Activated CD4-positive, alpha-beta T cell treated with anti-CD3 and anti-CD28 coated beads for 36 hours (primary cell): ENCODE measurements around the gene CALHM1. TPM values are rescaled to one million over a fixed set of nuclear protein-coding genes. Genes with fewer than 3 reads are reported as not detected.
"Not testable (repeated sequence)": the region's sequence is repeated elsewhere in the genome, so short reads cannot be mapped to it uniquely, and the experiment has no call there.

Source experiments
- ATAC-seq: fragments of 200-7000 bp; cut with Tn5 transposase; one replicate; pipeline ENCODE4 v1.10.0; 2021; ENCODE audit warnings: mild to moderate bottlenecking, moderate library complexity
- CTCF ChIA-PET: fragments of 350-600 bp; sonication (Branson Sonifier 250); formaldehyde crosslinking; loops from one replicate; lab custom pipeline; 2021; ENCODE audit warnings: antibody characterized with exemption; lab: Charles Lee
- POLR2A ChIA-PET: fragments of 350-600 bp; sonication (Branson Sonifier 250); formaldehyde crosslinking; loops from one replicate; lab custom pipeline; 2021; ENCODE audit warnings: antibody characterized with exemption, inconsistent platforms; lab: Charles Lee
- DNase-seq: peaks from one replicate; pipeline ENCODE4 v3.0.0-alpha.2; 2020
- H3K27ac Mint-ChIP-seq: one replicate; pipeline ENCODE4 v1.8.0; 2021; ENCODE audit warnings: mixed read lengths
- H3K27me3 Mint-ChIP-seq: one replicate; pipeline ENCODE4 v1.8.0; 2021; ENCODE audit warnings: mixed read lengths
- H3K36me3 Mint-ChIP-seq: one replicate; pipeline ENCODE4 v1.8.0; 2021; ENCODE audit warnings: low read depth, mixed read lengths
- H3K4me1 Mint-ChIP-seq: one replicate; pipeline ENCODE4 v1.8.0; 2021; ENCODE audit warnings: mixed read lengths
- H3K4me3 Mint-ChIP-seq: one replicate; pipeline ENCODE4 v1.8.0; 2021; ENCODE audit warnings: mild to moderate bottlenecking, moderate library complexity, mixed read lengths
- H3K9me3 Mint-ChIP-seq: one replicate; pipeline ENCODE4 v1.8.0; 2021; ENCODE audit warnings: low read depth, mixed read lengths
- intact Hi-C, 2 experiments: fragments of 100-400 bp; cut with DNase I in 1 of 2; cut with micrococcal nuclease in 1 of 2; formaldehyde crosslinking; loops; one replicate each; pipeline versions ENCODE4 v1.14.2 to v1.15.1; 2022 to 2024; cut with DNase I, micrococcal nuclease
- total RNA-seq, 2 experiments: library from RNA; stranded (reverse); gene quantifications; one replicate each; pipeline ENCODE4 v1.2.3, GENCODE V29; 2021

CALHM1 gene, protein sequence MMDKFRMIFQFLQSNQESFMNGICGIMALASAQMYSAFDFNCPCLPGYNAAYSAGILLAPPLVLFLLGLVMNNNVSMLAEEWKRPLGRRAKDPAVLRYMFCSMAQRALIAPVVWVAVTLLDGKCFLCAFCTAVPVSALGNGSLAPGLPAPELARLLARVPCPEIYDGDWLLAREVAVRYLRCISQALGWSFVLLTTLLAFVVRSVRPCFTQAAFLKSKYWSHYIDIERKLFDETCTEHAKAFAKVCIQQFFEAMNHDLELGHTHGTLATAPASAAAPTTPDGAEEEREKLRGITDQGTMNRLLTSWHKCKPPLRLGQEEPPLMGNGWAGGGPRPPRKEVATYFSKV
- not detected for total RNA-seq

DNA sequence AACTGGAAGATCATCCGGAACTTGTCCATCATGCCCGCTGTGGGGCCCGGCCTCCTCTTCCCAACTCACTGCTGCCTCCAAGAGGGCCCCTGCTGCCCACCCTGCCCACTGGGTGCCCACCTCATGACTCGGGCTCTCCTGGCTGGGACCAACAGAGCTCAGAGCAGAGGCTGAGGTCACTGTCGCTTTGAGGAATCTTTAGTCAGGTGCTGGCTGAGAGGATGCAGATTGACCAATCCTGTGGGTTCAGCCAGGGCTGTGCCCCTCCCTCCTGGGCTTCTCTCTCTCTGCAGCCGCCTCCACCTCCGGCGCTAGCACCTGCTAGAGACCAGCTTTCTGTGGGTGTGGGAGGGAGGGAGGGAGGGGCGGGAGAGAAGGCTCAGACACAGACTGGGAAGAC, at the start of gene CALHM1:
Gene CALHM1 (minus strand): TSS at position 181 of the 400 bp plus-strand sequence. CDS start 149 bp downstream, at position 32.
- POLR2A ChIA-PET = no interaction called here
- peak; percentile 72 for ATAC-seq
- Mint-ChIP-seq H3K27ac (no peak within 1 kb of the TSS), H3K4me3 (no peak within 1 kb of the TSS), H3K36me3 (no peaks in the 10 kb centered on the region), H3K4me1 (peaks cover under 1% of the 10 kb centered on the region), H3K27me3 (no peaks in the 10 kb centered on the region), H3K9me3 (no peaks in the 10 kb centered on the region)
- CTCF ChIA-PET = no interaction called here
- intact Hi-C loops = no loop called here
- DNase-seq = no peak

DNA sequence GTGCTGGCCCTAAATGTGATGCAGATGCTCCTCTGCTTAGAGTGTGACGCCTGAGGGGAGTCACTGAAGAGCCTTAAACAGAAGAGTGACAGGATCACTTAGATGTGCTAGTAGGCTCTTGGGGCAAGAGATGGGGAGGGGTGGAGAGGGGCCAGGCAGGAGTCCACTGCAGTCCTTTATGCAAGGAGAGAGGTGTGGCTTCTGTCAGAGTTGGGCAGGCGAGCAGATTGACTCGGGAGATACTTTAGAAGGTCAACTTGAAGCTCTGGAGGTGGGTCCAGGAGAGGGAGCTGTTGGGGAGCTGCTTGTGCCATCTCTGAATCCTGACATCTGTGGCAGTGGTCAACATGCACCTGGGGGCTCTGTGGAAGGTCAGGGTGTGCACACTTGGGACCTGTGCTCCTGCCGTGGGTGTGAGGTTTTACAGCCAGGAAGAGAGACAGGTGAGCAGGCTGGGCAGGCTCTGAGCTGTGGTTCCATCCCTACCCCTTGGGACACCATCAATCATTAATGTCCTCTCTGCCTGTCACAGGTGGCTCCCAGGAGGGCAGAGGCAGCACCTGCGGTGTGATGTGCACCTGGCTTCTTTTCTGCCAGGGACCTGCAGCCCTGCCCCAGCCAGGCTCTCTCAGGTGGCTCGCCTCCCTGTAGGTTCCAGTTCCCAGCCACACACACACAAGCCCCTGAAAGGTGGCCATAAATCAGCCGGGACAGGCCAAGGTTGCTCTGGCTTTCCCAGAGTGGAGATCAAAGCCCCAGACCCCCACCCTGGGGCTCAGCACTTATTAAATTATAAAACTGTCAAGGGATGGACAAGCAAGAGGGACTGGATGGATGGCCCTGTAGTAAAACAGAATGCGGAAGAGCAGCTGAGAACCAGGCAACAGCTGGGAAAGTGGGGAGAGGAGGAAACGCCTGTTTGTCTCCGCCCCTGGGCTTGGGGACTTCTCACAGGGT, 48.8 kb upstream of the CALHM1 start:
- ATAC-seq = no peak
- Mint-ChIP-seq H3K4me3 (no peak overlapping the region), H3K27me3 (peaks cover 28% of the 10 kb centered on the region), H3K4me1 (peaks cover 14% of the 10 kb centered on the region), H3K27ac (no peak overlapping the region), H3K9me3 (no peaks in the 10 kb centered on the region), H3K36me3 (no peaks in the 10 kb centered on the region)
- CTCF ChIA-PET = interaction anchor here (0.9 kb wide), 1 partner anchor 87 kb away, joined by 3 read pairs; no protein-coding TSS in a partner anchor
- intact Hi-C loops = no loop called here
- DNase-seq = no peak
- POLR2A ChIA-PET = no interaction called here

DNA sequence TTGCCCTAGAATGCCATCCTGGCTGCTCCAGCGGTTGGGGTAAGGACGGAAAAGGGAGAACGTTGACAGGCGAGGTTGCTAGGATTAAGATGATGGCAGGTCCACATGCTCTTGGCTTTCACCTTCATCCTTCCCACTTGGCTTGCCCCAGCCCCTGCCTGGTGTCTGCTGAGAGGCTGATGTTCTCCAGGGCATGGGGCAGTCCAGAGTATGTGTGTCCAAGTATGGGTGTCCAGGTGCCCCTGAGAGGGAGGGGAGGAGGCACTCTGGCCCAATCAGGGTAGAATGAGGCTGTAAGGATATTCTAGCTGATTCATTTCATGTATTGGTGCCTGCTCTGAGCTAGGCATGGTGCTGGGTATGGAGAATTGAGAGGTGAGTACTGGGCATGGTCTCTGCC, 47.4 kb upstream of the CALHM1 start:
- DNase-seq = no peak
- Mint-ChIP-seq H3K4me1 (peaks cover 16% of the 10 kb centered on the region), H3K4me3 (no peak overlapping the region), H3K27ac (no peak overlapping the region), H3K27me3 (peaks cover 36% of the 10 kb centered on the region), H3K9me3 (no peaks in the 10 kb centered on the region), H3K36me3 (no peaks in the 10 kb centered on the region)
- ChIA-PET CTCF (interaction anchor here (0.9 to 1.3 kb wide), 2 partner anchors 20 to 58 kb away, joined by 3 to 6 read pairs; no protein-coding TSS in a partner anchor), POLR2A (no interaction called here)
- intact Hi-C loops = no loop called here
- no peak for ATAC-seq

DNA sequence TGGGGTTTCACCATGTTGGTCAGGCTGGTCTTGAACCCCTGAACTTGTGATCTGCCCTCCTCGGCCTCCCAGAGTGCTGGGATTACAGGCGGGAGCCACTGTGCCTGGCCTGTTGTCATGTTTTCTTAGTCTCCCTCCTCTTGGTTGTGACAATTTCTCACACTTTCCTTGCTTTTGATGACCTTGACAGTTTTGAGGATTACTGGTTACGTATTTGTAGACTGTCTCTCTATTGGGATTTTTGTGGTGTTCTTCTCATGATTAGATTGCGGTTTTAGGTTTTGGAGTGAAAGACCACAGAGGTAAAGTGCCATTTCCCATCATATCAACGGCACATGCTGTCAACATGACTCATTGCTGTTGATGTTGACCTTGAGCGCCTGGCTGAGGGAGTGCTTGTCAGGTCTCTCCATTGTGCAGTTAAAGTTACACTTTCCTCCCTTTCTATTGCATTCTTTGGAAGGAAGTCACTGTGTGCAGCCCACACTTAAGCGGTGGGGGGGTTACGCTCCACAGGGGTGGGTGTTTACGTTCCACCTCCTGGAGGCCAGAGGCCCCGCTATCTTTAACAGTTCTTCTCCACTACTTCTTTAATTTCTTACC, 45.6 kb upstream of the CALHM1 start:
- no peaks in the 10 kb centered on the region for H3K9me3 Mint-ChIP-seq
- H3K36me3 Mint-ChIP-seq = no peaks in the 10 kb centered on the region
- ATAC-seq (peak; percentile 89), DNase-seq (peak; percentile 70)
- CTCF ChIA-PET = interaction anchor here (0.6 to 1.2 kb wide), 2 partner anchors 11 to 16 kb away, joined by 3 read pairs; partner anchors contain the start of gene NEURL1
- POLR2A ChIA-PET = interaction anchor here (0.6 to 0.9 kb wide), 3 partner anchors 38 to 612 kb away, joined by 3 to 6 read pairs (median 3); no protein-coding TSS in a partner anchor
- intact Hi-C loops = no loop called here
- H3K4me1 Mint-ChIP-seq = peaks cover 25% of the 10 kb centered on the region
- no peak overlapping the region for H3K27ac Mint-ChIP-seq
- H3K4me3 Mint-ChIP-seq = no peak overlapping the region
- H3K27me3 Mint-ChIP-seq = peaks cover 40% of the 10 kb centered on the region

DNA sequence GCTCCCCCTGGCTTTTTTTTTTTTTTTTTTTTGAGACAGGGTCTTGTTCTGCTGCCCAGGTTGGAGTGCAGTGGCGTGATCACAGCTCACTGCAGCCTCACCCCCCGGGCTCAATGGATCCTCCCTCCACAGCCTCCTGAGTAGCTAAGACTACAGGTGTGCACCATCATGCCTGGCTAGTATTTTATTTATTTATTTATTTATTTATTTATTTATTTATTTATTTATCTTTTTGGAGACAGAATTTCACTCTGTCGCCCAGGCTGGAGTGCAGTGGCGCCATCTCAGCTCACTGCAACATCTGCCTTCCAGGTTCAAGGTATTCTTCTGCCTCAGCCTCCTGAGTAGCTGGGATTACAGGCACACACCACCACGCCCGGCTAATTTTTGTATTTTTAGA, 45.1 kb upstream of the CALHM1 start:
- CTCF ChIA-PET = interaction anchor here (0.9 to 1.2 kb wide), 3 partner anchors 10 to 130 kb away, joined by 3 read pairs; partner anchors contain the start of gene NEURL1
- H3K4me3 Mint-ChIP-seq, DNase-seq, H3K36me3 Mint-ChIP-seq, intact Hi-C loops, H3K27ac Mint-ChIP-seq, H3K9me3 Mint-ChIP-seq, ATAC-seq: not testable (repeated sequence)
- POLR2A ChIA-PET = interaction anchor here (0.6 kb wide), 1 partner anchor 39 kb away, joined by 3 read pairs; no protein-coding TSS in a partner anchor
- Mint-ChIP-seq H3K27me3 (peaks cover 40% of the 10 kb centered on the region), H3K4me1 (peaks cover 25% of the 10 kb centered on the region)

DNA sequence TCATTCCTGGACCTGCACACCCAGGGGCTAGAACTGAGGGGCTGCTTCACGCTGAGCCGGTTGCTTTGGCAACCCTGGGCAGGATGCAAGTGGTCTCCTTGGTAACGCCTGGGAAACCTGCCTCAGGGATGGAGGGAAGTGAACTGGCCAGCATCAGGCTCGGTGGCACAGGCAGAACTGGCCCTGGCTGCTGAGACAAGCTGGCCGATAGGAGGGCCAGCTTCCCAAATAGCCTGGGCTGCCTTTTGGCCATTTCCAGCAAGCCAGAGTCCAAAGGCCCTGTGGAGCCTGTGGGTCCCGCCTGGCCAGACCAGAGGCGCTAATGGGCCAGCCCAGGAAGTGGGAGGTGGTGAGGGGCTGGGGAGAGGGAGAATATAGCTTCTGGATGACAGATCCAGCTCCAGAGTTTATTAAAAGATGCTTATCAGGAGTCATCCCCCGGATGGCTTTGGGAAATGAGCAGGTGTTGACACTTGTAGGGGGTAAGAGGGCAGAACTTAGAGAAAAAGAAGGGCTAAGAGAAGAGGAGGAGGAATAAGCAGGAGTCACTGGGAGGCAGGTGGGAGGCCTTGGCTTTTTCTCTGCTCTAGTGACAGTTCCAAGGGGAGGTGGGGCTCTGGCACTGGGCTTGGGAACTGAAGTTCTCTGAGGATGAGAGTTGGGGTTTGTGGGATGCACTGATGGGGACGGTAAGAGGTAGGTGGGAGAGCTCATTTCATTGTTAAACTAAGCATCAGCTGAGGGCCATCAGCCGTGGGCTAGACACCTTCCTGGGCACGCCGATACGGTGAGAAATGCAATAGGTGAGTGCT, 44.4 kb upstream of the CALHM1 start:
- DNase-seq = no peak
- Mint-ChIP-seq H3K27me3 (peaks cover 41% of the 10 kb centered on the region), H3K27ac (no peak overlapping the region), H3K36me3 (no peaks in the 10 kb centered on the region), H3K4me3 (no peak overlapping the region), H3K4me1 (peaks cover 25% of the 10 kb centered on the region), H3K9me3 (no peaks in the 10 kb centered on the region)
- ChIA-PET CTCF (interaction anchor here (0.9 to 1.2 kb wide), 3 partner anchors 9 to 129 kb away, joined by 3 read pairs; partner anchors contain the start of gene NEURL1), POLR2A (no interaction called here)
- ATAC-seq = no peak
- intact Hi-C loops = no loop called here

DNA sequence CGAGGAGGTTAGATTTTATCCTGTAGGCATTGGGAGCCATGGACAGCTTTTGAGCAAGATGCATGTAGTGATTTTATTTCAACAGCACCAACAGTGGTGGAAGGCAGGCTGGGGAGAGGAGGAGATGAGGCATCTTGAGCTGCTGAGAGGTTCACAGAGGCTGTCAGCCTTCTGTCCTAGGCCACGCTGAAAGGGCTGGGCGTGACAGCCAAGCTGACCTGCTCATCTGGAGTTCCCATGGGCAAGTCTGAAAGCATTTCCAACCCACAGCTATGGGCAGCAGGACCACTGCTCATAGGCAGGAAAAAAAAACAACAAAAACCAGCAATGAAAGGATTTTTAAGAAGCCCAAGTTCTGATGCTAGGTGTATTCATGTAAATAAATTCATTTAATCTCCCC, 42.5 kb upstream of the CALHM1 start:
- DNase-seq = no peak
- Mint-ChIP-seq H3K36me3 (no peaks in the 10 kb centered on the region), H3K27ac (no peak overlapping the region), H3K4me1 (peaks cover 25% of the 10 kb centered on the region), H3K27me3 (peaks cover 37% of the 10 kb centered on the region), H3K9me3 (no peaks in the 10 kb centered on the region), H3K4me3 (no peak overlapping the region)
- intact Hi-C loops = no loop called here
- no peak for ATAC-seq
- ChIA-PET CTCF (interaction anchor here (0.9 to 1.5 kb wide), 4 partner anchors 9 to 63 kb away, joined by 3 to 4 read pairs (median 4); no protein-coding TSS in a partner anchor), POLR2A (interaction anchor here (0.6 kb wide), 1 partner anchor 30 kb away, joined by 3 read pairs; no protein-coding TSS in a partner anchor)

DNA sequence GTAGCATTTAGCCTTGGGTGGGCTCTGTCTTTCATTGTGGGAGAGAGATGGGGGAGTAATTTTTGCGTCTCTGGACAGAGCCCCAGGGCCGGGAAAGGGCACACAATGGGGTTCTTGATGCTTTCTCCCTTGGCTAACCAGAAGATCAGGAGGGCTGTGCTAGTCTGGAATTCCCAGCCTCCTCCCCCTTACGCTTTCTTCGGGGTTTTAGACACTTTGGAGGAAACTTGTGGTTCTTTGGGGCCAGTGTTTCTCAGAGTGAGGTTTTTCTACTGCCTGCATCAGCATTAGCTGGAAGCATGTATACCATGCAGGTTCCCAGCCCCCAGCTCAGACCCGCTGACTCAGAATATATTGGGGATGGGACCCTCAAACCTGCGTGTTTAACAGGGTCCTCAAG, 41.8 kb upstream of the CALHM1 start:
- H3K27ac Mint-ChIP-seq = no peak overlapping the region
- CTCF ChIA-PET = interaction anchor here (0.7 to 1.5 kb wide), 4 partner anchors 10 to 64 kb away, joined by 3 to 5 read pairs (median 4); no protein-coding TSS in a partner anchor
- no peak overlapping the region for H3K4me3 Mint-ChIP-seq
- ATAC-seq (no peak), DNase-seq (no peak)
- H3K9me3 Mint-ChIP-seq = no peaks in the 10 kb centered on the region
- H3K4me1 Mint-ChIP-seq = peaks cover 25% of the 10 kb centered on the region
- no peaks in the 10 kb centered on the region for H3K36me3 Mint-ChIP-seq
- peaks cover 42% of the 10 kb centered on the region for H3K27me3 Mint-ChIP-seq
- intact Hi-C loops = no loop called here
- POLR2A ChIA-PET = interaction anchor here (0.6 kb wide), 1 partner anchor 29 kb away, joined by 3 read pairs; no protein-coding TSS in a partner anchor

DNA sequence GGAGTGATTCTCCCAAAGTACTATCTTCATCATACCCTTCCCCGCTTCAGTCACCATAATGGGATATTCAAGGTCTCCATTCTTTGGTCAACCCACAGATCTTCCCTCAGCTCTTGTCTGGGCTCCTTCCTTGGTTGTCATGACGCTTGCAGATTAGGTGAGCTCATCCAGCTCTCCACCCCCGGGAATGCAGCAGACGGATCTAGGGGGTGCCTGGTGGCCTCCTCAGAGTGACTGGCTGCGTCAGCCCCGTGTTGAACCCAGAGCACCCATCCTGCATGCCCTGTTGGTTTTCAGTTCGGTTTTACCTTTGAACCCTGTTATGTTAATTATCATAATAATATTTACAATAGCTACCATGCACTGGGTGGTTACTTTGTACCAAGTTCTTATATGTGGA, 41.2 kb upstream of the CALHM1 start:
- H3K27ac Mint-ChIP-seq = no peak overlapping the region
- intact Hi-C loops = no loop called here
- H3K9me3 Mint-ChIP-seq = no peaks in the 10 kb centered on the region
- H3K36me3 Mint-ChIP-seq = no peaks in the 10 kb centered on the region
- H3K4me1 Mint-ChIP-seq = peaks cover 25% of the 10 kb centered on the region
- H3K4me3 Mint-ChIP-seq = no peak overlapping the region
- ChIA-PET POLR2A (no interaction called here), CTCF (interaction anchor here (0.6 to 1.5 kb wide), 3 partner anchors 10 to 623 kb away, joined by 3 to 5 read pairs (median 3); no protein-coding TSS in a partner anchor)
- DNase-seq (no peak), ATAC-seq (no peak)
- peaks cover 48% of the 10 kb centered on the region for H3K27me3 Mint-ChIP-seq

DNA sequence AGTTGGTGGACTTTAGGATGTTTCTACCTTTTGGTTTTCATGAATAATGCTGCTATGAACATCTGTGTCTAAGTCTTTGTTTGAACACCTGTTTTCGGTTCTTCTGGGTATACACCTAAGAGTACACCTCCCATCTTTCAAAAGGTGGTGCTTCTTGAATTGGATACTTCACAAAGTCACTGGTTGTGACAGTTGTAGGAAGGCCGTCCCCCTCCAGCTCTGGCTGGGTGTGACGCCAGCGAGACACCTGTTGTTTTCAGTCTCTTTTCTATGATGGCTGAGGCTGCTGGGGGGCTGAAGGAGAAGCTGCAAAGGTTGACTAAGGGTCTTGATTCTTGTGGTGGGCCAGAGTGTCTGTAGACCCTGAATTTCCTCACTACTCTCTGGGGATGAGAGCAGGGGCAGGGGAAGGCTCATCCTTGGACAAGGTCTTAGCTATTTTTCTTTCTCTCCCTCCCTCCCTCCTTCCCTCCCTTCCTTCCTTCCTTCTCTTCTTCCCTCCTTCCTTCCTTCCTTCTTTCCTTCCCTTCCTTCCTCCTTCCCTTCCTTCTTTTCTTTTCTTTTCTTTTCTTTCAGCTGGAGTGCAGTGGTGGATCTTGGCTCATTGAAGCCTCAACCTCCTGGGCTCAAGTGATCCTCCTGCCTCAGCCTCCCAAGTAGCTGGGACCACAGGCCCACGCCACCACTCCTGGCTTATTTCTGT, 40.4 kb upstream of the CALHM1 start:
- no peak overlapping the region for H3K27ac Mint-ChIP-seq
- H3K4me1 Mint-ChIP-seq = peaks cover 21% of the 10 kb centered on the region
- ATAC-seq (no peak), DNase-seq (no peak)
- peaks cover 51% of the 10 kb centered on the region for H3K27me3 Mint-ChIP-seq
- intact Hi-C loops = no loop called here
- H3K36me3 Mint-ChIP-seq = no peaks in the 10 kb centered on the region
- no peak overlapping the region for H3K4me3 Mint-ChIP-seq
- POLR2A ChIA-PET = no interaction called here
- CTCF ChIA-PET = no interaction called here
- H3K9me3 Mint-ChIP-seq = no peaks in the 10 kb centered on the region
